OCI-LY3 (cell line): Measurements from ENCODE around the gene SLC38A11.

Experiments
- CTCF ChIP-seq: fragments of 200-600, 300-600 bp; sonication (generic); IDR thresholded peaks from 2 replicates; pipeline ENCODE4 v1.5.1; 2014; ENCODE audit warnings: antibody characterized with exemption, low read length, low read depth
- EZH2phosphoT487 ChIP-seq: fragments of 200-600 bp; shearing (Covaris generic); IDR thresholded peaks from 2 replicates; pipeline ENCODE4 v1.6.1; 2018; ENCODE audit warnings: antibody characterized with exemption, mixed run types, low read depth

- TF ChIP-seq CTCF (no peak), EZH2phosphoT487 (no peak)
Observed at GRCh38 chr2:164903951-164904350, 51.4 kb downstream of the SLC38A11 start.
